ENCODE results near the gene PCP2. TPM values are rescaled to one million over a fixed set of nuclear protein-coding genes. Genes with fewer than 3 reads are reported as not detected.

Gene PCP2
- total RNA-seq, 4 donors from 2014 or later: 1.6 to 9.9 (median 1.6) TPM

DNA sequence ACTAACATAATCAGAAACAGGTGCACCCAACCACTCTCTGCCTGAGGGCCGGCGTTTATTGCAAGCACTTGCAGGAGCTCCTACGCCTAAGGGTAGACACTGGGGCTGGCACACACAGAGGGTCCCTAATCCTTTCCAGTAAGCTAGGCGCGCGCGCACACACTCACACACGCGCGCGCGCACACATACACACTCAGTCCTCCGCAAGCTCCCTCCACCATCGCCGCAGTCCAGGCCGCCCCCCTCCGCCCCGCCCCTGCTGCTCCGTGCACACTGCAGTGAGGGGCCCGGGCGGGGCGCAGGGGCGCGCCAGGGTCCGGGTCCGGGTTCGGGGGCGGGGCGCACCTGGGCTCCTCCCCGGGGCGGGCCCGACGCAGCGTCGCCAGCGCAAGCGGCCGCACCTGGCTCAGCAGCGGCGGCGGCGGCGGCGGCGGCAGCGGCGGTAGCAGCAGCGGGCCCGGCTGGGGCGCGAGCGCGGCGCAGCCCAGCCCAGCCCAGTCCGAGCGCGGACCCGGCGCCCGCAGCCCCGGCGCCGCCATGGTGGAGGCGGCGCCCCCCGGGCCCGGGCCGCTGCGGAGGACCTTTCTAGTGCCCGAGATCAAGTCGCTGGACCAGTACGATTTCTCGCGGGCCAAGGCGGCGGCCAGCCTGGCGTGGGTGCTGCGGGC lies 37.9 kb downstream of the PCP2 start, which contains the start of gene CAMSAP3:
Gene CAMSAP3, plus strand, starts transcription at position 398 of the 668 bp plus-strand sequence. Its CDS starts 140 bp downstream, at position 538.
- H3K27me3 ChIP-seq: peaks cover 35% of the 10 kb centered on the region

DNA sequence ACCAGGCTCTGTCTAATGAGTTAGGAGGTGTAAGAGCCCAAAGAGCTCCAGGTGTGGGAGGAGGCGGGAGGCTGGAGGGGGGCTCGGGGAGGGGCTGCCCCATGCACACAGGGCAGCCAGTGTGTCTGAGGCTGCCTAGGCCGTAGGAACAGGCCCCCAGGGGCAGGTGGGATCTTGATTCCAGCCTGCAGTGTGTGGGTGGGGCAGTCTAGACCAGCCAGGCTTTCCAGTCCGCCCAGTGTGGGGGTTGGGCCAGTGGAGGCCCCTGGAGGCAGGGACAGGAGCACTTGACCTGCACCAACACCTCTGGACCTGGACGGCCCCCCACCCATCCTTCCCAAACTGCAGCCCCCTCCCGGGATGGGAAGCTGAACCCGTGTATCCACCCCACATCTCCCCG lies 43.3 kb downstream of the PCP2 start:
- Histone ChIP-seq H3K9me3 (no peaks in the 10 kb centered on the region), H3K36me3 (no peaks in the 10 kb centered on the region), H3K4me1 (peaks cover 15% of the 10 kb centered on the region), H3K4me3 (no peak overlapping the region), H3K27me3 (peaks cover 18% of the 10 kb centered on the region), H3K27ac (peak overlapping the region; percentile 83)
- no peak for TF ChIP-seq EP300 (IDR thresholded peaks at IDR 0.05)
- TF ChIP-seq POLR2AphosphoS5 (IDR thresholded peaks at IDR 0.05): peak in 1 of 3 donors; percentile 15
- no peak for DNase-seq (ENCODE audit: low spot score in 2 of 2)
- whole genome bisulfite sequencing: 18% methylated on average over 3 of the region's 8 CpGs

More for the DNA sequence above, 37.9 kb downstream of the PCP2 start, which contains the start of gene CAMSAP3:
- no peak for TF ChIP-seq EP300 (IDR thresholded peaks at IDR 0.05)
- TF ChIP-seq POLR2A (IDR thresholded peaks at IDR 0.05): no peak
- no peak for TF ChIP-seq POLR2AphosphoS5 (IDR thresholded peaks at IDR 0.05)
- TF ChIP-seq, protein P1, sequence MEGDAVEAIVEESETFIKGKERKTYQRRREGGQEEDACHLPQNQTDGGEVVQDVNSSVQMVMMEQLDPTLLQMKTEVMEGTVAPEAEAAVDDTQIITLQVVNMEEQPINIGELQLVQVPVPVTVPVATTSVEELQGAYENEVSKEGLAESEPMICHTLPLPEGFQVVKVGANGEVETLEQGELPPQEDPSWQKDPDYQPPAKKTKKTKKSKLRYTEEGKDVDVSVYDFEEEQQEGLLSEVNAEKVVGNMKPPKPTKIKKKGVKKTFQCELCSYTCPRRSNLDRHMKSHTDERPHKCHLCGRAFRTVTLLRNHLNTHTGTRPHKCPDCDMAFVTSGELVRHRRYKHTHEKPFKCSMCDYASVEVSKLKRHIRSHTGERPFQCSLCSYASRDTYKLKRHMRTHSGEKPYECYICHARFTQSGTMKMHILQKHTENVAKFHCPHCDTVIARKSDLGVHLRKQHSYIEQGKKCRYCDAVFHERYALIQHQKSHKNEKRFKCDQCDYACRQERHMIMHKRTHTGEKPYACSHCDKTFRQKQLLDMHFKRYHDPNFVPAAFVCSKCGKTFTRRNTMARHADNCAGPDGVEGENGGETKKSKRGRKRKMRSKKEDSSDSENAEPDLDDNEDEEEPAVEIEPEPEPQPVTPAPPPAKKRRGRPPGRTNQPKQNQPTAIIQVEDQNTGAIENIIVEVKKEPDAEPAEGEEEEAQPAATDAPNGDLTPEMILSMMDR (IDR thresholded peaks at IDR 0.05): no peak
- Histone ChIP-seq H3K4me3 (peak within 1 kb of the TSS; percentile 56), H3K9me3 (no peaks in the 10 kb centered on the region), H3K36me3 (no peaks in the 10 kb centered on the region), H3K27ac (peak within 1 kb of the TSS; percentile 64), H3K4me1 (peaks cover 15% of the 10 kb centered on the region)
- no peak for DNase-seq (ENCODE audit: low spot score in 2 of 2)
- 0% methylated on average over 8 of the region's 78 CpGs for WGBS

DNA sequence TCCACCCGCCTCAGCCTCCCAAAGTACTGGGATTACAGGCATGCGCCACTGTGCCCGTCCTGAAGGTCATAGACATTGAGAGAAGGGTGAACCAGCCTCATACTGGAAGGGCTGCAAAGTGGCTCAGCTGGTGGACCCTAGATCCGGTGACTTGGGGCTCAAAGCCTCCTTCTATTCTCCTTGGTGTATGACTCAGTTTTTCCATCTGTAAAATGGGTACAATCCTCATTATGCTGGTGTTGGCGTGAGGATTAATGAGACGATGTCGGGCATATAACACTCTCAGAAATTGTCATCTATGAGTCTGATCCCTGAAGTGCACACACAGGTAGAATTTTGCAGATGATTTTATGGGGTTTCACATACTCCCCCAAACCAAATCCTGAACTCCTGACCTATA lies 43.7 kb downstream of the PCP2 start:
- peak overlapping the region; percentile 83 for H3K27ac ChIP-seq
- H3K27me3 ChIP-seq: peaks cover 14% of the 10 kb centered on the region
- no peaks in the 10 kb centered on the region for H3K9me3 ChIP-seq
- TF ChIP-seq, protein P1 (IDR thresholded peaks at IDR 0.05): no peak
- TF ChIP-seq EP300 (IDR thresholded peaks at IDR 0.05) (no peak), POLR2A (IDR thresholded peaks at IDR 0.05) (no peak), POLR2AphosphoS5 (IDR thresholded peaks at IDR 0.05) (no peak)
- peaks cover 15% of the 10 kb centered on the region for H3K4me1 ChIP-seq
- DNase-seq (ENCODE audit: low spot score in 2 of 2): no peak
- H3K36me3 ChIP-seq: no peaks in the 10 kb centered on the region
- H3K4me3 ChIP-seq: no peak overlapping the region
- WGBS: 82% methylated on average over 7 of the region's 7 CpGs

DNA sequence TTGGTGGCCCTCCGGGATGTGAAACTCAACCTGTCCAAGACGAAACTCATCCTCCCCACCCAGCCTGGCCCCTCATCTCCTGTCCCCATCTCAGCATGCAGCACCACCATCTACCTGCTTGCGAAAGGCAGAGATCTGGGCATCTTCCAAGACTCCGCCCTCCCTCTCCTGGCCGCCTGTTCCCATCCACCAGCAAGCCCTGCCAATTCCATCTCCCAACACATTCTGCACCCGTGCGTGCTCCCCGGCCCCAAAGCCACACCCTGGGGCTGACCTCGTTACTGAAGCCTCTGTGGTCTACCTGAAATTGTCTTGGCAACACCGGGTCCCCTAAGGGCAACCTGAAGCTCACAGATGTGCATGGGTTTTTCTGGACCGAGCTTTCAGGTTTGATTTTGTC lies 51.1 kb downstream of the PCP2 start:
- TF ChIP-seq POLR2A (IDR thresholded peaks at IDR 0.05): no peak
- TF ChIP-seq, protein P1 (IDR thresholded peaks at IDR 0.05): no peak
- TF ChIP-seq POLR2AphosphoS5 (IDR thresholded peaks at IDR 0.05): no peak
- no peak for TF ChIP-seq EP300 (IDR thresholded peaks at IDR 0.05)
- 26% methylated on average over 11 of the region's 11 CpGs for WGBS
- Histone ChIP-seq H3K4me3 (no peak overlapping the region), H3K36me3 (no peaks in the 10 kb centered on the region), H3K4me1 (no peaks in the 10 kb centered on the region), H3K27me3 (no peaks in the 10 kb centered on the region), H3K9me3 (no peaks in the 10 kb centered on the region), H3K27ac (no peak overlapping the region)
- no peak for DNase-seq (ENCODE audit: low spot score in 2 of 2)

Other genes with a start within 250 kb of the PCP2 start
- gene PEX11G, start 144.7 kb downstream of the PCP2 start, total RNA-seq: 1 to 10 TPM; 2.9 to 5.2 (median 4.1) TPM
- gene ZNF358, start 117.6 kb downstream of the PCP2 start, total RNA-seq: 10 to 100 TPM; 28.7 to 48.5 (median 39.5) TPM
- gene MCOLN1, start 111.1 kb downstream of the PCP2 start, total RNA-seq: 10 to 100 TPM; 15.9 to 43.6 (median 29.5) TPM
- 100 to 1,000 TPM in 1 of 4 donors, 10 to 100 TPM in 3; 57.8 to 112 (median 78.5) TPM for gene PNPLA6, start 98.0 kb downstream of the PCP2 start, total RNA-seq
- 10 to 100 TPM; 60.5 to 82.7 (median 63.9) TPM for gene CAMSAP3, start 37.9 kb downstream of the PCP2 start, total RNA-seq
- 10 to 100 TPM; 45.1 to 68.2 (median 55.5) TPM for gene XAB2, start 4.2 kb downstream of the PCP2 start, total RNA-seq
- 10 to 100 TPM; 11.4 to 17.4 (median 12.6) TPM for gene PET100, start 3.9 kb downstream of the PCP2 start, total RNA-seq
- gene STXBP2, start 3.4 kb upstream of the PCP2 start, total RNA-seq: 10 to 100 TPM; 41.2 to 88.7 (median 50.9) TPM
- gene RETN, start 35.3 kb upstream of the PCP2 start, total RNA-seq: not detected
- 1 to 10 TPM in 1 of 4 donors, not detected in 3; 1.4 TPM for gene MCEMP1, start 43.4 kb upstream of the PCP2 start, total RNA-seq
- 100 to 1,000 TPM in 2 of 4 donors, 10 to 100 TPM in 2; 63.0 to 144 (median 103) TPM for gene TRAPPC5, start 47.1 kb upstream of the PCP2 start, total RNA-seq
- gene FCER2, start 68.4 kb upstream of the PCP2 start, total RNA-seq: not detected
- gene CLEC4G, start 98.4 kb upstream of the PCP2 start, total RNA-seq: 1 to 10 TPM in 1 of 4 donors, under 1 TPM in 1, not detected in 2; 0.49 to 3.9 TPM
- gene CD209, start 113.8 kb upstream of the PCP2 start, total RNA-seq: 1 to 10 TPM in 1 of 4 donors, under 1 TPM in 3; 0.16 to 1.6 (median 0.50) TPM
- gene CLEC4M, start 129.5 kb upstream of the PCP2 start, total RNA-seq: not detected
- 10 to 100 TPM; 17.2 to 29.4 (median 25.6) TPM for gene EVI5L, start 196.5 kb upstream of the PCP2 start, total RNA-seq
- 1 to 10 TPM in 1 of 4 donors, under 1 TPM in 3; 0.26 to 1.1 (median 0.74) TPM for gene PRR36, start 240.7 kb upstream of the PCP2 start, total RNA-seq

All from suprapubic skin (tissue), 4 donors.